Psoas muscle (tissue), 8 donors: Measurements from ENCODE around the gene VDR. TPM values are rescaled to one million over a fixed set of nuclear protein-coding genes. Genes with fewer than 3 reads are reported as not detected.

Source experiments
- ATAC-seq, 4 donors: fragments of 200-7000 bp; cut with Tn5 transposase; one replicate each; pipeline ENCODE4 v1.9.1; 2020; ENCODE audit warnings: moderate library complexity in 3 of 4, mild to moderate bottlenecking in 2 of 4
- DNase-seq, 2 donors: peaks; one replicate each; pipeline ENCODE4 v3.0.0-alpha.2; 2020
- H3K27ac ChIP-seq: fragments of 200-600 bp; one replicate; pipeline ENCODE4 v1.8.0; 2022
- H3K27me3 ChIP-seq, 3 donors: fragments of 200-600 bp in 1 of 3; one replicate each; pipeline versions ENCODE4 v1.6.1 to v1.8.0; 2013 to 2022; ENCODE audit warnings: low read length in 2 of 3, mild to moderate bottlenecking in 2 of 3, moderate library complexity in 1 of 3; ENCODE audit not compliant: insufficient read depth in 3 of 3
- H3K36me3 ChIP-seq, 2 donors: fragments of 200-600 bp in 1 of 2; one replicate each; pipeline versions ENCODE4 v1.6.1 to v1.8.0; 2013 to 2022; ENCODE audit warnings: low read depth in 1 of 2, mild to moderate bottlenecking in 1 of 2, moderate library complexity in 1 of 2; ENCODE audit not compliant: insufficient read depth in 1 of 2
- H3K4me1 ChIP-seq: fragments of 200-600 bp; one replicate; pipeline ENCODE4 v1.8.0; 2022
- H3K4me3 ChIP-seq: fragments of 200-600 bp; one replicate; pipeline ENCODE4 v1.8.0; 2022; ENCODE audit warnings: mild to moderate bottlenecking
- H3K9me3 ChIP-seq: fragments of 200-600 bp; one replicate; pipeline ENCODE4 v1.8.0; 2022
- CTCF ChIP-seq: fragments of 200-600 bp; IDR thresholded peaks from one replicate; pipeline ENCODE4 v1.8.0; 2022; ENCODE audit warnings: antibody characterized with exemption
- WGBS, 3 donors: extraction: QIAGEN DNeasy Blood & Tissue Kit; methylation state at CpG; one replicate each; pipeline versions ENCODE4 v1.1.6 to v1.1.7; 2013; 5-methylcytosine and 5-hydroxymethylcytosine counted together
- intact Hi-C, 2 donors: fragments of 100-400 bp; cut with DNase I; formaldehyde crosslinking; loops; one replicate each; pipeline versions ENCODE4 v1.11.0 to v1.14.2; 2022
- polyA plus RNA-seq, 3 donors: library from polyadenylated mRNA; stranded (reverse); fragments of 200-250 nt; gene quantifications; one replicate each; pipeline ENCODE4 v1.2.3, GENCODE V29; 2013
- total RNA-seq, 4 donors: library from RNA; stranded (reverse); fragmentation: NEBNext Ultra II Directional in 2 of 4; extraction: Animal tissue kit (Norgen Biotek cat#: 25700) in 2 of 4; gene quantifications; one replicate each; pipeline versions ENCODE4 v1.2.1 to v1.2.4, GENCODE V29; 2021 to 2023
- donor health status: healthy with polysubstance abuse.
- donor health status: DM: no; HTN: no; CAD: no; lungs with moderate emphysema.
- donor health status: Bipolar disorder and iron deficiency.
- donor health status: healthy.
- donor health status: DM: yes; HTN: yes; CAD: no.
- donor health status: DM: no; HTN: no; CAD: no.
- donor health status: DM: no; HTN: no; CAD: no.
- donor health status: DM: yes; HTN: yes; CAD: no.

The VDR gene
- total and polyA plus RNA-seq, 7 donors = 0.62 to 6.1 (median 3.0) TPM

DNA sequence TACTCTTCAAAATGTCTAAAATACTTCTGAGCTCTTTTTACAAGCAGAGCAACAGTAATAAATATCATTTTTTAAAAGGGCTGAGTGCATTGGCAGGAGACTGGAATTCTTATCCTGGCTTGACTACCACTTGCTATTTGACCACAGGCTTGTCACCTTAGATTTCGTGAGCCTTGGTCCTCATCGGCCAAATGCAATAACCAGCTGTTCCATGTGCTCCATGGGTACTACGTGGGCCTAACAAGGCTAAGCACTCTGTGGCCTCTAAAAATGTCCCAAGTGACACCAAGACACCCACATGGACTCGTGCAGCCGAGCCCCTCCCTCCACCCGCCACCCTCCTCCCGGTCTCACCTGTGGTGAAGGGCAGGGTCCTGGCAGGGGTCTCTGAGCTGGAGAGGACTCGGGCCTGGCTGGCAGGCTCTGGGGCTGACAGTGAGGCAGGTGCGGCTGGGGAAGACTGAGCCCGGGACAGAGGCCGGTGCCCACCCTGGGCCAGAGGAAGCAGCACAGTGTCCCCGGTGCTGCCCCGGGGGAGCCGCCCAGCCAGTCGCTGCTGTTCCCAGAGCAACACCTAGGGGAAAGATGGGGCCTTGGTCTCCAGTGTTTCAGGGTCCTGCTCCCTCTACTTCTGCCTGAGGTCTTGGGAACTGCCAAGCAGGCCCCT is 111.6 kb downstream of the VDR start:
- H3K4me1 ChIP-seq = peaks cover 12% of the 10 kb centered on the region
- peak overlapping the region; percentile 54 for H3K27ac ChIP-seq
- no peak for DNase-seq

GRCh38 chr12:47791874-47792273 is 112.9 kb downstream of the VDR start:
- H3K4me3 ChIP-seq = no peak overlapping the region
- DNase-seq (peak in 1 of 2 donors; percentile 51), ATAC-seq (no peak)
- no peak overlapping the region for H3K27ac ChIP-seq
- intact Hi-C loops = no loop called here
- peaks cover 6 to 91% of the 10 kb centered on the region in 2 donors for H3K36me3 ChIP-seq
- H3K27me3 ChIP-seq = no peaks in the 10 kb centered on the region
- WGBS, 3 donors = 91 to 96% (median 94%) methylated on average over 14 to 16 of the region's 16 CpGs
- TF ChIP-seq CTCF = no peak
- peaks cover 12% of the 10 kb centered on the region for H3K4me1 ChIP-seq
- no peaks in the 10 kb centered on the region for H3K9me3 ChIP-seq

More for the DNA sequence above, 111.6 kb downstream of the VDR start:
- TF ChIP-seq CTCF = no peak
- 39 to 61% (median 45%) methylated on average over 15 of the region's 15 CpGs for WGBS, 3 donors
- intact Hi-C loops = no loop called here
- H3K4me3 ChIP-seq = no peak overlapping the region
- peaks cover 6 to 88% of the 10 kb centered on the region in 2 donors for H3K36me3 ChIP-seq
- no peaks in the 10 kb centered on the region for H3K27me3 ChIP-seq
- no peaks in the 10 kb centered on the region for H3K9me3 ChIP-seq
- ATAC-seq = peak; percentile 53 to 79 (median 74)

Other genes starting within 250 kb of the VDR start
- gene RPAP3, start 199.0 kb downstream of the VDR start, total RNA-seq = 10 to 100 TPM; 24.1 to 28.5 (median 27.4) TPM
- gene RPAP3, start 199.0 kb downstream of the VDR start, polyA plus RNA-seq = 10 to 100 TPM; 18.8 to 43.2 (median 20.9) TPM
- under 1 TPM in 2 of 4 donors, not detected in 2; 0.13 to 0.15 TPM for gene ENDOU, start 179.5 kb downstream of the VDR start, total RNA-seq
- under 1 TPM in 2 of 3 donors, not detected in 1; 0.25 to 0.82 TPM for gene ENDOU, start 179.5 kb downstream of the VDR start, polyA plus RNA-seq
- gene RAPGEF3, start 146.1 kb downstream of the VDR start, total RNA-seq = 10 to 100 TPM in 2 of 4 donors, 1 to 10 TPM in 2; 5.1 to 28.8 (median 11.7) TPM
- gene RAPGEF3, start 146.1 kb downstream of the VDR start, polyA plus RNA-seq = 10 to 100 TPM; 11.7 to 29.9 (median 15.0) TPM
- 10 to 100 TPM; 21.8 to 28.7 (median 27.3) TPM for gene SLC48A1, start 131.8 kb downstream of the VDR start, total RNA-seq
- gene SLC48A1, start 131.8 kb downstream of the VDR start, polyA plus RNA-seq = 10 to 100 TPM; 12.7 to 23.5 (median 19.6) TPM
- gene HDAC7, start 85.1 kb downstream of the VDR start, total RNA-seq = 10 to 100 TPM; 21.4 to 27.8 (median 23.5) TPM
- gene HDAC7, start 85.1 kb downstream of the VDR start, polyA plus RNA-seq = 10 to 100 TPM; 11.0 to 25.2 (median 13.6) TPM
- 10 to 100 TPM in 3 of 4 donors, 1 to 10 TPM in 1; 7.7 to 15.8 (median 12.6) TPM for gene TMEM106C, start 58.6 kb upstream of the VDR start, total RNA-seq
- gene TMEM106C, start 58.6 kb upstream of the VDR start, polyA plus RNA-seq = 10 to 100 TPM; 14.3 to 33.4 (median 14.7) TPM
- gene COL2A1, start 99.5 kb upstream of the VDR start, total RNA-seq = under 1 TPM in 1 of 4 donors, not detected in 3; 0.06 TPM
- gene COL2A1, start 99.5 kb upstream of the VDR start, polyA plus RNA-seq = under 1 TPM in 2 of 3 donors, not detected in 1; 0.07 to 0.41 TPM
- gene SENP1, start 201.1 kb upstream of the VDR start, total RNA-seq = 10 to 100 TPM in 1 of 4 donors, 1 to 10 TPM in 3; 6.3 to 10.2 (median 8.0) TPM
- 1 to 10 TPM; 3.2 to 6.2 (median 3.3) TPM for gene SENP1, start 201.1 kb upstream of the VDR start, polyA plus RNA-seq
- gene PFKM, start 214.4 kb upstream of the VDR start, total RNA-seq = 1,000 to 10,000 TPM in 1 of 4 donors, 100 to 1,000 TPM in 3; 618 to 1,283 (median 817) TPM
- 100 to 1,000 TPM in 2 of 3 donors, 10 to 100 TPM in 1; 65.1 to 529 (median 344) TPM for gene PFKM, start 214.4 kb upstream of the VDR start, polyA plus RNA-seq